ENCODE measurements around the gene NR2C2. TPM values are rescaled to one million over a fixed set of nuclear protein-coding genes. Genes with fewer than 3 reads are reported as not detected.

The NR2C2 gene
- polyA plus RNA-seq, 1 experiment, result 17.9 TPM

DNA sequence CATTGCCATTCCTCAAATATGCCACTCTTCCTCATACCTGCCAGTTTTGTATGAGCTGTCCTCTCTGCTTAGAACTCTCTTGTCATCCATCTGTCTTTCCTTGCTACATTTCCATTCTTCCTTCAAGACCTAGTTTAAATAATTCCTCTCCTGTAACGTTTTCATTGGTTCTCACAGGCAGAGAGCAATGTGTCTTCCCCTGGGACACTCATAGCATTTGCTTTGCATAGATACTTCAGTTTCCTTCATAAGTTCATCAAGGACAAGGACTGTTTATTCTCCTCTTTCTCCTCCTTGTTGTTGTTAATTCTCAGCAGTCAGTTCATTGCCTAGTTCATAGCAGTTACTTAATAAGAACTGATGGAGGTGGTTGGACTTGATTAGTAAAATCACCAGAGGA, 10.5 kb downstream of the NR2C2 start:
- ChIA-PET POLR2A (no interaction called here), CTCF (interaction anchor here (1.0 kb wide), 1 partner anchor 14 kb away, joined by 3 read pairs; no protein-coding TSS in a partner anchor)
- Histone ChIP-seq H3K36me3 (ENCODE audit: control insufficient read depth, insufficient read depth, low read length) (no peaks in the 10 kb centered on the region), H3K4me3 (ENCODE audit: low read depth, low read length) (no peak overlapping the region), H3K27me3 (ENCODE audit: control insufficient read depth, insufficient read depth, low read length) (no peaks in the 10 kb centered on the region)
- TF ChIP-seq, protein P1, sequence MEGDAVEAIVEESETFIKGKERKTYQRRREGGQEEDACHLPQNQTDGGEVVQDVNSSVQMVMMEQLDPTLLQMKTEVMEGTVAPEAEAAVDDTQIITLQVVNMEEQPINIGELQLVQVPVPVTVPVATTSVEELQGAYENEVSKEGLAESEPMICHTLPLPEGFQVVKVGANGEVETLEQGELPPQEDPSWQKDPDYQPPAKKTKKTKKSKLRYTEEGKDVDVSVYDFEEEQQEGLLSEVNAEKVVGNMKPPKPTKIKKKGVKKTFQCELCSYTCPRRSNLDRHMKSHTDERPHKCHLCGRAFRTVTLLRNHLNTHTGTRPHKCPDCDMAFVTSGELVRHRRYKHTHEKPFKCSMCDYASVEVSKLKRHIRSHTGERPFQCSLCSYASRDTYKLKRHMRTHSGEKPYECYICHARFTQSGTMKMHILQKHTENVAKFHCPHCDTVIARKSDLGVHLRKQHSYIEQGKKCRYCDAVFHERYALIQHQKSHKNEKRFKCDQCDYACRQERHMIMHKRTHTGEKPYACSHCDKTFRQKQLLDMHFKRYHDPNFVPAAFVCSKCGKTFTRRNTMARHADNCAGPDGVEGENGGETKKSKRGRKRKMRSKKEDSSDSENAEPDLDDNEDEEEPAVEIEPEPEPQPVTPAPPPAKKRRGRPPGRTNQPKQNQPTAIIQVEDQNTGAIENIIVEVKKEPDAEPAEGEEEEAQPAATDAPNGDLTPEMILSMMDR (IDR thresholded peaks at IDR 0.05; ENCODE audit: insufficient read depth, low read depth, low read length), result no peak
- no peak for DNase-seq (ENCODE audit: low read depth)

GRCh38 chr3:14959359-14959943, 12.1 kb downstream of the NR2C2 start:
- H3K27me3 ChIP-seq (ENCODE audit: control insufficient read depth, insufficient read depth, low read length), result no peaks in the 10 kb centered on the region
- POLR2A ChIA-PET, result no interaction called here
- no peaks in the 10 kb centered on the region; the same call in 1 of the 2 replicates for H3K36me3 ChIP-seq (ENCODE audit: control insufficient read depth, insufficient read depth, low read length)
- TF ChIP-seq, protein P1 (IDR thresholded peaks at IDR 0.05; ENCODE audit: insufficient read depth, low read depth, low read length), result no peak
- no peak for DNase-seq (ENCODE audit: low read depth)
- H3K4me3 ChIP-seq (ENCODE audit: low read depth, low read length), result no peak overlapping the region
- CTCF ChIA-PET, result interaction anchor here (0.6 kb wide), 1 partner anchor 308 kb away, joined by 3 read pairs; the partner anchor contains the start of gene CCDC174

- DNase-seq (ENCODE audit: low read depth), result no peak
These were observed 15.4 kb downstream of the NR2C2 start for GRCh38 chr3:14962762-14963161.

GRCh38 chr3:14967285-14967684, 19.9 kb downstream of the NR2C2 start:
- no peaks in the 10 kb centered on the region; the same call in 1 of the 2 replicates for H3K36me3 ChIP-seq (ENCODE audit: control insufficient read depth, insufficient read depth, low read length)
- DNase-seq (ENCODE audit: low read depth), result no peak
- ChIA-PET CTCF (interaction anchor here (1.3 kb wide), 1 partner anchor 41 kb away, joined by 5 read pairs; no protein-coding TSS in a partner anchor), POLR2A (no interaction called here)
- H3K4me3 ChIP-seq (ENCODE audit: low read depth, low read length), result no peak overlapping the region
- TF ChIP-seq, protein P1 (IDR thresholded peaks at IDR 0.05; ENCODE audit: insufficient read depth, low read depth, low read length), result no peak
- no peaks in the 10 kb centered on the region for H3K27me3 ChIP-seq (ENCODE audit: control insufficient read depth, insufficient read depth, low read length)

More at GRCh38 chr3:14962762-14963161, 15.4 kb downstream of the NR2C2 start:
- POLR2A ChIA-PET, result no interaction called here
- H3K4me3 ChIP-seq (ENCODE audit: low read depth, low read length), result no peak overlapping the region
- H3K27me3 ChIP-seq (ENCODE audit: control insufficient read depth, insufficient read depth, low read length), result no peaks in the 10 kb centered on the region
- TF ChIP-seq, protein P1 (IDR thresholded peaks at IDR 0.05; ENCODE audit: insufficient read depth, low read depth, low read length), result no peak
- CTCF ChIA-PET, result no interaction called here
- H3K36me3 ChIP-seq (ENCODE audit: control insufficient read depth, insufficient read depth, low read length), result no peaks in the 10 kb centered on the region; the same call in 1 of the 2 replicates

DNA sequence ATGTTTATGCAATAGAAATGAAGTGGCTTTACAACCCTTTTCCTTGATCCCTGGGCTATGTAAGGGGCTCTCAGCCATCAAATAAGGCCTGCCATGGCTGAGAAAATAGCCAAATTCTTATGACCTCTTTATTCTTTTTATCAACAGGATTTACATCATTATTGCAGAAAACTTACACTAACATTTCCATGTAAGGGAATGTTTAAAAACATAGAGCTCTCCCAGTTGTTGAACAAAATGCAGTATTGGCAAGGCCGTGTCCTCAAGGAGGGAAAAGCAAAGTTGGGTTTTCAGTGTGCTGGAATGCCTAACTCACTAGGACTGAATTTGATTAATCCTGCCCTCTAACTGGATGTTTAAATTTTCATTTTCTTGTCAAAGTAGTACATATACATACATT, 22.3 kb downstream of the NR2C2 start:
- CTCF ChIA-PET, result no interaction called here
- H3K36me3 ChIP-seq (ENCODE audit: control insufficient read depth, insufficient read depth, low read length), result peaks cover 2% of the 10 kb centered on the region
- DNase-seq (ENCODE audit: low read depth), result no peak
- TF ChIP-seq, protein P1 (IDR thresholded peaks at IDR 0.05; ENCODE audit: insufficient read depth, low read depth, low read length), result no peak
- H3K27me3 ChIP-seq (ENCODE audit: control insufficient read depth, insufficient read depth, low read length), result no peaks in the 10 kb centered on the region
- POLR2A ChIA-PET, result no interaction called here
- no peak overlapping the region for H3K4me3 ChIP-seq (ENCODE audit: low read depth, low read length)
